Measurements from ENCODE around the gene ADAMTS12.

ADAMTS12 gene

GRCh38 chr5:33800241-33800950 is 91.4 kb downstream of the ADAMTS12 start:
- no peak for DNase-seq

GRCh38 chr5:33795496-33795895 is 96.3 kb downstream of the ADAMTS12 start:
- no peak for DNase-seq

- no peak for DNase-seq
Observed at GRCh38 chr5:33794550-33795181, 97.1 kb downstream of the ADAMTS12 start.

- no peak for DNase-seq
Observed at GRCh38 chr5:33793836-33794549, 97.8 kb downstream of the ADAMTS12 start.

- no peak for DNase-seq
Observed at GRCh38 chr5:33793276-33793675, 98.5 kb downstream of the ADAMTS12 start.

- DNase-seq: no peak
Observed at GRCh38 chr5:33792559-33792958, 99.2 kb downstream of the ADAMTS12 start.

GRCh38 chr5:33789567-33789957 is 102.2 kb downstream of the ADAMTS12 start:
- no peak for DNase-seq

GRCh38 chr5:33788922-33789566 is 102.7 kb downstream of the ADAMTS12 start:
- no peak for DNase-seq

- DNase-seq: no peak
Observed at GRCh38 chr5:33785571-33785970, 106.2 kb downstream of the ADAMTS12 start.

- no peak for DNase-seq
Observed at GRCh38 chr5:33781286-33781685, 110.5 kb downstream of the ADAMTS12 start.

GRCh38 chr5:33776151-33776660 is 115.6 kb downstream of the ADAMTS12 start:
- no peak for DNase-seq

GRCh38 chr5:33774341-33774740 is 117.4 kb downstream of the ADAMTS12 start:
- no peak for DNase-seq

- no peak for DNase-seq
Observed at GRCh38 chr5:33772380-33772897, 119.4 kb downstream of the ADAMTS12 start.

GRCh38 chr5:33769968-33770367 is 121.8 kb downstream of the ADAMTS12 start:
- no peak for DNase-seq

- DNase-seq: no peak
Observed at GRCh38 chr5:33769196-33769595, 122.6 kb downstream of the ADAMTS12 start.

- no peak for DNase-seq
Observed at GRCh38 chr5:33766023-33766422, 125.8 kb downstream of the ADAMTS12 start.

- DNase-seq: no peak
Observed at GRCh38 chr5:33764786-33765185, 127.0 kb downstream of the ADAMTS12 start.

- no peak for DNase-seq
Observed at GRCh38 chr5:33763435-33763834, 128.4 kb downstream of the ADAMTS12 start.

GRCh38 chr5:33762859-33763258 is 128.9 kb downstream of the ADAMTS12 start:
- no peak for DNase-seq

- DNase-seq: no peak
Observed at GRCh38 chr5:33761139-33761538, 130.7 kb downstream of the ADAMTS12 start.

GRCh38 chr5:33758737-33759136 is 133.1 kb downstream of the ADAMTS12 start:
- no peak for DNase-seq

- DNase-seq: no peak
Observed at GRCh38 chr5:33756491-33756890, 135.3 kb downstream of the ADAMTS12 start.

GRCh38 chr5:33755231-33755630 is 136.6 kb downstream of the ADAMTS12 start:
- DNase-seq: no peak
